Measurements from ENCODE around the gene PARD3B. TPM values are rescaled to one million over a fixed set of nuclear protein-coding genes. Genes with fewer than 3 reads are reported as not detected.

Gene PARD3B
- total RNA-seq, 2 experiments from 2014 or later: 0.11 to 0.88 TPM

DNA sequence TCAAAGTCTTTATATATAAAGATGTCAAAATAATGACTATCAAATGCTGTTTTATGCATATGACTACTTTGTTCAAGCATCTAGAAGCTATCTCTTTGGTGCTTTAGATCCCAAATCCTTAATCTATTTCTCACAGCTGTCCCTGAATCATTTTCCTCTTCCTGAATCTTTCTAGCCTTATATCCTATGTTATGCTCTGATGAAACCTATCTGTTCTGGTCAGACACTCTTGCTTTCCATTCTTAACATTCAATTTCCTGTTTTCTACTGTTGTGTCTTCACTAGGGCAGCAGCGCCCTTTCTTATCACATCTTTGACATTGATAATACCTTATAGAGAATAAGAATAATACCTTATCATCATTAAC lies 6.3 kb upstream of the PARD3B start:
- H3K4me1 Mint-ChIP-seq (ENCODE audit: low read depth): no peaks in the 10 kb centered on the region

DNA sequence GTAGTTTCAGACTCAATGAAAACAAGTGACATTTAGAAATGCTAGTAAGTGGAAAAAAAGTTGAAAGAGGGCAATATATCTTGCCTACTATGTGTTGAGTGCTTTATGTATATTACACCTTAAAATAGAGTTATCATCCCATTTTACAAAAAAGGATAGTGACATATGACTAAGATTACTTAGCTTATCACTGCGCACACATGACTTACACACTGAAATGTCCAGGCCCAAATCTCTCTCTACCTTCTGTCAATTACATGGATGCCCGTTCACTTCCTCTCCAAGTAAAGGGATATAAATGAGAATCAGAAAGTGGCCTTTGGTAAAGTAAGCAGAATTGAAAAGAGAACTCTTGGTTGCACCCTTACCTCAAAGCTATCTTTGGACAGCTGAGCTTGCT lies 3.6 kb upstream of the PARD3B start:
- Mint-ChIP-seq H3K27me3 (peaks cover 35% of the 10 kb centered on the region), H3K4me3 (no peak overlapping the region), H3K4me1 (ENCODE audit: low read depth) (peaks cover 9% of the 10 kb centered on the region), H3K9me3 (no peaks in the 10 kb centered on the region), H3K36me3 (ENCODE audit: low read depth) (no peaks in the 10 kb centered on the region), H3K27ac (no peak overlapping the region)
- TF ChIP-seq, protein P1, sequence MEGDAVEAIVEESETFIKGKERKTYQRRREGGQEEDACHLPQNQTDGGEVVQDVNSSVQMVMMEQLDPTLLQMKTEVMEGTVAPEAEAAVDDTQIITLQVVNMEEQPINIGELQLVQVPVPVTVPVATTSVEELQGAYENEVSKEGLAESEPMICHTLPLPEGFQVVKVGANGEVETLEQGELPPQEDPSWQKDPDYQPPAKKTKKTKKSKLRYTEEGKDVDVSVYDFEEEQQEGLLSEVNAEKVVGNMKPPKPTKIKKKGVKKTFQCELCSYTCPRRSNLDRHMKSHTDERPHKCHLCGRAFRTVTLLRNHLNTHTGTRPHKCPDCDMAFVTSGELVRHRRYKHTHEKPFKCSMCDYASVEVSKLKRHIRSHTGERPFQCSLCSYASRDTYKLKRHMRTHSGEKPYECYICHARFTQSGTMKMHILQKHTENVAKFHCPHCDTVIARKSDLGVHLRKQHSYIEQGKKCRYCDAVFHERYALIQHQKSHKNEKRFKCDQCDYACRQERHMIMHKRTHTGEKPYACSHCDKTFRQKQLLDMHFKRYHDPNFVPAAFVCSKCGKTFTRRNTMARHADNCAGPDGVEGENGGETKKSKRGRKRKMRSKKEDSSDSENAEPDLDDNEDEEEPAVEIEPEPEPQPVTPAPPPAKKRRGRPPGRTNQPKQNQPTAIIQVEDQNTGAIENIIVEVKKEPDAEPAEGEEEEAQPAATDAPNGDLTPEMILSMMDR (IDR thresholded peaks at IDR 0.05): no peak
- POLR2A ChIA-PET: no interaction called here
- CTCF ChIA-PET: no interaction called here
- DNase-seq (no peak), ATAC-seq (no peak)
- intact Hi-C loops (cut with micrococcal nuclease): no loop called here

More for the DNA sequence above, 6.3 kb upstream of the PARD3B start:
- no peaks in the 10 kb centered on the region for H3K9me3 Mint-ChIP-seq
- H3K27me3 Mint-ChIP-seq: peaks cover 18% of the 10 kb centered on the region
- no peak for DNase-seq
- no peak for ATAC-seq
- TF ChIP-seq, protein P1 (IDR thresholded peaks at IDR 0.05): no peak
- H3K27ac Mint-ChIP-seq: no peak overlapping the region
- intact Hi-C loops (cut with micrococcal nuclease): no loop called here
- no peak overlapping the region for H3K4me3 Mint-ChIP-seq
- ChIA-PET POLR2A (interaction anchor here (0.8 kb wide), 1 partner anchor 204 kb away, joined by 3 read pairs; no protein-coding TSS in a partner anchor), CTCF (no interaction called here)
- no peaks in the 10 kb centered on the region for H3K36me3 Mint-ChIP-seq (ENCODE audit: low read depth)

DNA sequence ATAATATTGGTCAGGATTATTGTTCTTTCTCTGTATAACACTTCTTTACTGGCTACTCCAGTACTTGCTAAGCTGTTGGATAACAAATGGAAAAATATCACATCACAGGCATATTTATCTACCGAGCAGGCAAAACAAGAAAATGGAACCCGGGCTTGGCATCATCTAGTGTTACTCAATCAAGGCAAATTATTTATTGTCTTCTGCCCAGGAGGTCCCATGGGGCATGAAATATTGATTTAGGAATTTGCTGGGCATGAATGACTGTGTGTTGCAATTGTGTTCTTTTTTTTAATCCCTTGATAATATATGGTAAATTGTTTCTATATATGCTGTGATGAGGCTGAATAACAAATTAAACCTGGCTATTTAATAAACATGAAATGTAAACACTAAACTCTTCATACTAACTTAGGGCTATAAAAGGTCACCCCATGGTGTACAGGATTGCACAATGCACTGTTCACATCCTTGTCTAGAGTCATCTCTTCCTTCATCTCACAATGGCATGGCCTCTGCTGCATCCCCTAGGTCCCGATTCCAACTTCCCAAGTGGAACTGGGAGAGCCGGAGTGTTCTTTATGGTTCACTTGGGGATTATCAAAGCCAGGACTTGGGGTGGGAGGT lies 2.2 kb upstream of the PARD3B start:
- H3K36me3 Mint-ChIP-seq (ENCODE audit: low read depth): no peaks in the 10 kb centered on the region
- no peaks in the 10 kb centered on the region for H3K9me3 Mint-ChIP-seq
- DNase-seq (no peak), ATAC-seq (no peak)
- H3K4me3 Mint-ChIP-seq: no peak overlapping the region
- H3K27ac Mint-ChIP-seq: no peak overlapping the region
- POLR2A ChIA-PET: no interaction called here
- H3K27me3 Mint-ChIP-seq: peaks cover 35% of the 10 kb centered on the region
- peaks cover 9% of the 10 kb centered on the region for H3K4me1 Mint-ChIP-seq (ENCODE audit: low read depth)
- TF ChIP-seq, protein P1 (IDR thresholded peaks at IDR 0.05): no peak
- intact Hi-C loops (cut with micrococcal nuclease): no loop called here
- CTCF ChIA-PET: no interaction called here

DNA sequence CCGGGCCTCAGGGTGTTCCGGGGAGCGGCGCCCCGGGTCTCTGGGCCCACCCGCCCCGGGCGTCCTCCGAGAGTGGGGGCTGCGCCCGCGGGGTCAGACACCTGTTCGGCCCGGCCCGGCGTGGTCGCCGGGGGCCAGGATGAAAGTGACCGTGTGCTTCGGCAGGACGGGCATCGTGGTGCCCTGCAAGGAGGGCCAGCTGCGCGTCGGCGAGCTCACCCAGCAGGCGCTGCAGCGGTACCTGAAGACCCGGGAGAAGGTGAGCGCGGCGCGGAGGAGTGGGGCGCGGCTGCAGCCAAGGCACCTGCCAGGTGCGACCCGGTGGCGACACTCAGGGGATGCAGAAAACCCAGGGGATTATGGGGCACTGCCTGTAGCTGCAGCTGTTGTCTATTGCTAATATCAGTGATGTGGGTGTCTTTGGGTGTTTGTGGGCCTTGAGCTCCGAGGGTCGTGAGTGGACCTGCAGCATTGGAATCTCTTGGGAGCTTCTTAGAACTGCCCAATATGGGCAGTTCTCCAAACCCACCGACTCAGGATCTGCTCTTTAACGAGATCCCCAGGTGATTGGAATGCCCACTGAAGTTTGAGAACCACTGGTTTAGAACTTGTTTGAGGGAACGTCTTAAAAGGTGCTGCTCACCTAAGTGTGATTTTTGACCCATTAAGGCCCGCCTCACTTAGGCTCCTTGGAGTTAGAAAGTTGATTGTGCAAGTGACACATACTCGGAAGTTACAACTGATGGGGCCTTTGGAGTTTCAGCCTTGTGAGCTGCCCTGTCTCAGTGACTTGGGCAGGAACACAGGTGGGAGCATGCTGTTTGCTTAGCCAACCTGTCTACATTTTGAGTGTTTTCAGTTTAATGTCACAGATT lies 823 bp downstream of the PARD3B start:
- TF ChIP-seq, protein P1 (IDR thresholded peaks at IDR 0.05): no peak
- ChIA-PET CTCF (no interaction called here), POLR2A (no interaction called here)
- peaks cover 9% of the 10 kb centered on the region for H3K4me1 Mint-ChIP-seq (ENCODE audit: low read depth)
- H3K9me3 Mint-ChIP-seq: no peaks in the 10 kb centered on the region
- peak overlapping the region; percentile 56 for H3K4me3 Mint-ChIP-seq
- H3K27ac Mint-ChIP-seq: no peak overlapping the region
- H3K27me3 Mint-ChIP-seq: peaks cover 37% of the 10 kb centered on the region
- intact Hi-C loops (cut with micrococcal nuclease): no loop called here
- no peak for ATAC-seq
- no peaks in the 10 kb centered on the region for H3K36me3 Mint-ChIP-seq (ENCODE audit: low read depth)
- peak; percentile 2 for DNase-seq
